GM10248 (cell line): ENCODE measurements around the gene GYG1.

Experiments
- CTCF ChIA-PET: fragments of 300-600 bp; sonication (Branson Sonifier 250); formaldehyde crosslinking; extraction: SDS; loops from one replicate; lab custom pipeline; 2021; ENCODE audit warnings: antibody characterized with exemption; lab: Yijun Ruan, JAX
- POLR2A ChIA-PET: fragments of 350-650 bp; sonication (Branson Sonifier 250); formaldehyde crosslinking; extraction: SDS; loops from one replicate; lab custom pipeline; 2020; ENCODE audit warnings: antibody characterized with exemption; lab: Yijun Ruan, JAX
- DNase-seq: peaks from one replicate; pipeline ENCODE4 v3.0.0; 2012; ENCODE audit errors: extremely low spot score
- TF ChIP-seq, protein P1 (sequence below): IDR thresholded peaks from 2 replicates; pipeline ENCODE4 v1.5.1; 2012; ENCODE audit warnings: mild to moderate bottlenecking, low read depth; ENCODE audit errors: extremely low read depth, missing control alignments, control extremely low read depth

The GYG1 gene

DNA sequence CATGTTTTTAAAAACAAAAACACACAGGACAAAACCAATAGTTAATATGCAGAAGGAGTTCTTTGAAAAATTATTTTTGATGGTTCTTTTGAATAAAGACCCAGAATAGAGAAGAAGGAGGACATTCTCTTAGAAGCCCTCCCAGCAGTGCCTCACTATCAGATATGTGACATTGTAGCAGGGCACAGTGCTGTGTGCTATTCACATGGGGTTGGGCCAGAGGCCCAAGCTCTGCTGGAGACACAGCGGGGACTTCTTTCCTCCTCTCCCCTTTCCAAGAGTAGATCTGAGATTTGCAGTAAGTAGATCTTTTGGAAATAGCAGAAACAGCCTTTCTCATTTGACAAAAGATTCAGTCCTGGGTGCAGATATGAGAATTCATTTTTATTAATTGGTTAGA lies 6.3 kb downstream of the GYG1 start:
- ChIA-PET CTCF (no interaction called here), POLR2A (no interaction called here)
- TF ChIP-seq, protein P1, sequence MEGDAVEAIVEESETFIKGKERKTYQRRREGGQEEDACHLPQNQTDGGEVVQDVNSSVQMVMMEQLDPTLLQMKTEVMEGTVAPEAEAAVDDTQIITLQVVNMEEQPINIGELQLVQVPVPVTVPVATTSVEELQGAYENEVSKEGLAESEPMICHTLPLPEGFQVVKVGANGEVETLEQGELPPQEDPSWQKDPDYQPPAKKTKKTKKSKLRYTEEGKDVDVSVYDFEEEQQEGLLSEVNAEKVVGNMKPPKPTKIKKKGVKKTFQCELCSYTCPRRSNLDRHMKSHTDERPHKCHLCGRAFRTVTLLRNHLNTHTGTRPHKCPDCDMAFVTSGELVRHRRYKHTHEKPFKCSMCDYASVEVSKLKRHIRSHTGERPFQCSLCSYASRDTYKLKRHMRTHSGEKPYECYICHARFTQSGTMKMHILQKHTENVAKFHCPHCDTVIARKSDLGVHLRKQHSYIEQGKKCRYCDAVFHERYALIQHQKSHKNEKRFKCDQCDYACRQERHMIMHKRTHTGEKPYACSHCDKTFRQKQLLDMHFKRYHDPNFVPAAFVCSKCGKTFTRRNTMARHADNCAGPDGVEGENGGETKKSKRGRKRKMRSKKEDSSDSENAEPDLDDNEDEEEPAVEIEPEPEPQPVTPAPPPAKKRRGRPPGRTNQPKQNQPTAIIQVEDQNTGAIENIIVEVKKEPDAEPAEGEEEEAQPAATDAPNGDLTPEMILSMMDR = no peak
- no peak for DNase-seq

DNA sequence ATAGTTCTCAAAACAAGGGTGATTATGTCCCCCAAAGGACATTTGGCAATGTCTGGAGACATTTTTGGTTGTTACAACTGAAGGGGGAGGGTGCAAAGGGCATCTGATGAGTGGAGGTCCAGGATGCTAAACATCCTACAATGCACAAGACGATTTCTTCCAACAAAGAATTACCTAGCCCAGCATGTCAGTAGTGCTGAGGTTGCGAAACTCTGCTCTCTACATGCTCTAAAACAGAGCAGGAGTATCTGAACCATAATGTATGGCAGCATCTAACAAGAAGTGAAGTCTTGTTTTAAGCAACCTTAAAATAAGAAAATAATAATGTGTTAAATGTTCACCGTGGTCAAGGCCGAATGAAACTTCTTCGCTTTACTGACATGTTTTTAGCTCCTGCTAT lies 7.0 kb downstream of the GYG1 start:
- no peak for DNase-seq
- POLR2A ChIA-PET = no interaction called here
- CTCF ChIA-PET = interaction anchor here (0.9 to 1.8 kb wide), 3 partner anchors 9 to 123 kb away, joined by 3 to 7 read pairs (median 5); no protein-coding TSS in a partner anchor
- TF ChIP-seq, protein P1 = no peak

DNA sequence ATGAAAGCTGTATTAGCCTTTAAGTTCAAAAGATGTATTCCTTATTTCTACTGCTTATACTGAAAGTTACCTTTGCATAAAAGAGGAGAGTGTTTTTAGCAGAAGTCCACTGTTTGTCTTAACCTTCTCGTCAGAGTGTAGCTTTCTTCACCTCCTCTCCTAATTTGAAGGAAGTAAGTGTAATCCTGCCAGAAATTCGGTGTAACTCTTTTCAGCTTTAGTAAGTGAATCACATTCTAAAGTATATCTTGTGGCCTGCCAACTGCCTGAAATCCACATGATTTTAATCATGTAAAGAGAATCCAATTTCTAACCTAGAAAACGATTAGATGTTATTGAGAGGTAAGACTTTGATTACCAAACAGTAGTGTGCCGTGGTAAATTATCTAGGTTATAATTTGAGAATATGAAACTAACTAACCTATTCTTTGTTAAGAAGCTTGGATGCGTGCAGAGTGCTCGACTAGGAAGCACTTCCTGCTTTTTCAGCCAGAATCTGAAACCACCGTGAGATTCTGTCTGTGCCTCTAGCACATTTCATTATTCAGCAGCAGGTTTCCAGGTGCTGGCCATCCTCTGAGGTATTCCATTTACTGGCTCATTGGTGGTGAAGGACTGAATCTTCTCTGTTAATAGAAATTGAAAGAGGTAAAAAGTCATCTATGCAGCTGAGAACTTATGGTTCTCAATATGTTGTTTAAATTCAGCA lies 7.5 kb downstream of the GYG1 start:
- POLR2A ChIA-PET = no interaction called here
- CTCF ChIA-PET = interaction anchor here (0.8 to 1.8 kb wide), 4 partner anchors 10 to 122 kb away, joined by 3 to 7 read pairs (median 4); no protein-coding TSS in a partner anchor

DNA sequence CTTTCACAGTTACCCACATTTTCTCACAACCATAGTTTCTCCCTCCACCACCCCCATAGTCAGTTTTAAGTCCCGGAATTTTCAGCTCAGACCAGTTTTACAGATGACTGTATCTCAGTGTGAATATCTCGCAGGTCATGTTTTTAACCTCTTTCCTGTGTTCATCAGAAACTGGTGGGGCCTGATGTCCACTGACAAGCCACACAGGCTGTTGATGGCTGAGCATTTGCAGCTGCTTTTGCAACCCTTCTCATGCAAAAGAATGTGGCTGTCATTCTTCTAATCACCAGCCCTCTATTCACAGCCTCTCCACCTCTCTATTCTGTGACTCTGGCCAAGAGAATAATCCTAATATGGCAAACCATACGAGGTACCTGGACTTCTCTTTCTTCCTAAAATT lies 8.5 kb downstream of the GYG1 start:
- TF ChIP-seq, protein P1 = no peak
- POLR2A ChIA-PET = no interaction called here
- peak; percentile 23 for DNase-seq
- CTCF ChIA-PET = interaction anchor here (1.0 to 4.5 kb wide), 4 partner anchors 9 to 121 kb away, joined by 3 to 25 read pairs (median 5); partner anchors contain the start of gene GYG1

More for the DNA sequence above, 7.5 kb downstream of the GYG1 start:
- DNase-seq = no peak
- TF ChIP-seq, protein P1 = no peak

DNA sequence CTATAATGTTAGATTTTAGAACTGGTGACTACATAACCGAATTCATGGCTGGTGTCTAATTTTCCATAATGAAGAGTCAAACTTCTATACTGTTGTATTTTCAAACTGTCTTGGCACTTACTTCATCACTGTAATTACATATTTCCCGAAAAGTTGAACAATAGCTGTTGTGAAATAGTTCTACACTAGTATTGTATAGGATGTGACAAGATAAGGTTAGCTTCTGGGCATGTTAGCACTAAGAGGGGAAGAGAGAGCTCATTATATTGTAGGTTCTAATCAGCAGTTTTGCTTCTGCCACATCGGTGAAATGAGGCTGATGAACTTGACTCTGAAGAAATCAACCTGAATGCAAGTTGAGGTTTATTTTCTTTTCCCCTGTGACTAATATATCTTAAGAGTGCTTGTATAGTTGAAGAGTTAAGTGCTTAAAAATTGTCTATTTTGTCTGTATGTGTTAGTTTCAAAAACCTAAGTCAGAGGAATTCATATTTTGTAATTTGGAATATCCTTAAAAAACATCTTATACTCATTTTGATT lies 8.9 kb downstream of the GYG1 start:
- DNase-seq = no peak
- ChIA-PET POLR2A (no interaction called here), CTCF (interaction anchor here (1.0 to 4.5 kb wide), 4 partner anchors 9 to 45 kb away, joined by 3 to 25 read pairs (median 4); partner anchors contain the start of gene GYG1)
- TF ChIP-seq, protein P1 = no peak

DNA sequence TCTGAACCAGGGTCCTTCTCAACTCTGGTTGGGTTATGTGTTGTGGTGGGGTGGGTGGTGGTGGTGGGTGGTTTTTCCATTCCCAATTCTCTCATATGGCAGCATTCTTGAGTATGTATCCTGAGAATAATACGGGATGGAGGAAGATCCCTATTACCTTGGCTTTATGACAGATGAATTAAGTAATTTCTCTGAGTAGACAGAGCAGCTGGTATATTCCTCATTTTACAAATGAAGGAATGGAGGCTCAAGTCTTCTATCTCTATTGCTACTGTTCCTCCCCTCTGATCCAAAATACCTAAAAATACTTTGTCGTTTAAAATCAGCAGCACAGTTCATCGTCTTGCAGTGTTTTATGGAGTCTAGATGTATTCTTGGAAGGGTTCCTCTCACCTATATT lies 10.4 kb downstream of the GYG1 start:
- CTCF ChIA-PET = interaction anchor here (1.1 to 4.5 kb wide), 2 partner anchors 10 to 58 kb away, joined by 3 to 25 read pairs; partner anchors contain the start of gene GYG1
- POLR2A ChIA-PET = no interaction called here
- TF ChIP-seq, protein P1 = no peak
- DNase-seq = no peak
